Non-pigmented ciliary epithelial cell (primary cell): ENCODE results near the gene CCDC88C.

ENCODE experiments used
- DNase-seq: peaks from one replicate; pipeline ENCODE4 v3.0.0-alpha.2; 2010; ENCODE audit warnings: low read depth

Gene CCDC88C

GRCh38 chr14:91367173-91368171 is 50.1 kb downstream of the CCDC88C start:
- DNase-seq: peak; percentile 41

GRCh38 chr14:91366749-91367148 is 50.9 kb downstream of the CCDC88C start:
- DNase-seq: no peak

- no peak for DNase-seq
Observed at GRCh38 chr14:91365552-91365951, 52.1 kb downstream of the CCDC88C start.

- DNase-seq: no peak
Observed at GRCh38 chr14:91364524-91365270, 52.9 kb downstream of the CCDC88C start.

GRCh38 chr14:91363776-91364523 is 53.7 kb downstream of the CCDC88C start:
- DNase-seq: no peak

- DNase-seq: no peak
Observed at GRCh38 chr14:91361233-91361811, 56.3 kb downstream of the CCDC88C start.

- DNase-seq: no peak
Observed at GRCh38 chr14:91360490-91361232, 57.0 kb downstream of the CCDC88C start.

- DNase-seq: no peak
Observed at GRCh38 chr14:91358654-91359220, 58.9 kb downstream of the CCDC88C start.

GRCh38 chr14:91358025-91358319 is 59.6 kb downstream of the CCDC88C start:
- DNase-seq: no peak

GRCh38 chr14:91357272-91358024 is 60.2 kb downstream of the CCDC88C start:
- DNase-seq: no peak

GRCh38 chr14:91356181-91356763 is 61.3 kb downstream of the CCDC88C start:
- no peak for DNase-seq

- no peak for DNase-seq
Observed at GRCh38 chr14:91354979-91355685, 62.5 kb downstream of the CCDC88C start.

- no peak for DNase-seq
Observed at GRCh38 chr14:91354221-91354916, 63.3 kb downstream of the CCDC88C start.

GRCh38 chr14:91352728-91353692 is 64.6 kb downstream of the CCDC88C start:
- DNase-seq: no peak

GRCh38 chr14:91352053-91352452 is 65.6 kb downstream of the CCDC88C start:
- no peak for DNase-seq

- no peak for DNase-seq
Observed at GRCh38 chr14:91351512-91351862, 66.1 kb downstream of the CCDC88C start.

- DNase-seq: no peak
Observed at GRCh38 chr14:91350813-91351511, 66.7 kb downstream of the CCDC88C start.
